GM12872 (cell line): Measurements from ENCODE around the gene CPT1B.

Experiments used
- CTCF ChIP-seq: IDR thresholded peaks from 3 replicates; pipeline ENCODE4 v1.5.1; 2011; ENCODE audit warnings: low read depth, mild to moderate bottlenecking, low read length, moderate library complexity; ENCODE audit not compliant: insufficient read depth

CPT1B gene

GRCh38 chr22:50531546-50531961 is 46.7 kb downstream of the CPT1B start:
- TF ChIP-seq CTCF: no peak

DNA sequence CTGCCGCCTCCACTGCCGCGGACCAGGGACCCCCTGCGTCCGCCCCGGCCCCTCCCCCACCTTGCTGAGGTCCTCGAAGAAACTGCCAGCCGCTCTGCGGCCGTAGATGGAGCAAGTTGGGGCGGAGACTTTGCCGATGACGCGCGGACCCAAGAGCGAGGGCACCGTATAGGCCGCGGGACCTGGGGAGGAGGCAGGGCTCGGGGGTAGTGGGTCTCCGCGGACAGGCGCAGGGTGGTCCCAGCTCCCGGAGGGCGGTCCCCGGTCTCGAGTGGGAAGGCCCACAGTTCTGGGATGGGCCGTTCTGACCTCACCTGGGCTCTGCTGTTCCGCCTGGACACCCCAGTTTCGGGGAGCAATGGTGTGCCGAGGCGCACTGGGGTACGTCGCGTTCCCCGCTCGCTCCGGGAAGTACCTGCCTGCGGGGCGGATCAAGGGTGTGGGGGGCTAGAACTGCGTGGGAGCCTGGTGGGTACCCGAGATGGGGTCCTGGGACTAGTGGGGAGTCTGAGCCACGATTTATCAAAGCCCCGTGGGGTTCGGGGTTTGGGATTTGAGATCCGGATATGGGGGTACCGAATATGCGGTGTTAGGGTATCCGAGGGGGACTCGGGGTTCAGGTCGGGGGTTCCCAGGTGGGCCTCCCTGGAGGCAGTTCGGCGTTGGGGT is 47.2 kb downstream of the CPT1B start:
- TF ChIP-seq CTCF: no peak

DNA sequence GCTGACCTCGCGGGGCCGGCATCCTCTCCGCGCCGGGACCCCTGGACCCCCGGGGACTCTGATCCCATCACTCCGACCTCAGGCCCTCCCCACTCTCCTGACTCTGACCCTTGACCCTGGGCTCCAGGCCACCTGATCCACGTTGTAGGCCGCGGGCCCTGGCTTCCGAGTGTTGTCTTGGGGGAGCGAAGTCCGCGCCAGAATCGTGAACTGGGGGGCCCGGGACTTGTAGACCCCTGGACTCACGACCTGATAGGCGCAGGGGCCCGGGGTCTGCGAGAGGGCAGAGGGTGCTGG is 47.7 kb downstream of the CPT1B start:
- no peak for TF ChIP-seq CTCF

GRCh38 chr22:50529897-50530579 is 48.2 kb downstream of the CPT1B start, which contains the start of gene TYMP:
TSS of gene TYMP (minus strand) at chr22:50530012. CDS start at chr22:50529709, 303 bp downstream.
- TF ChIP-seq CTCF: no peak

DNA sequence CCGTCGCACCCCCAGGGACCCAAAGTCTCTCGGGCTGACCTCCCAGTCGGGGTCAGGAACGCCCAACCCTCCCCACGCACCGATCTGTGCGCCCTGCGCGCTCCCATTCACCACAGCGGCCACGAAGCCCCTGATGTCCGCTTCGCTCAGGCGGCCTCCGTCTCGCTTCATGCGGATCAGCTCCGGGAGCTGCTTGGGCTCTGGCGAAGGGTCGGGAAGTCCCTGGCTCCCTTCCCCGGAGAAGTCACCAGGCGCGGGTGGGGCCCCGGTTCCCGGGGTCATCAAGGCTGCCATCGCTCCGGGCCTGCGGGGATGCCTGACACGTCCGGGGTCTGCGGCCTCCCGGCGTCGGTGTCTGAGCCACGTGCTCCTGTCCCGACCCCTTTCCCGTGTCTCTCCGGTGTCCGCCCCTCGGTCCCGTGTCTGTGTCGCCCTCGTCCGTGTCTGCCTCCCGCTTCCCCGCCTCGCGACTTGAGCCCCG is 48.8 kb downstream of the CPT1B start:
- TF ChIP-seq CTCF: no peak

DNA sequence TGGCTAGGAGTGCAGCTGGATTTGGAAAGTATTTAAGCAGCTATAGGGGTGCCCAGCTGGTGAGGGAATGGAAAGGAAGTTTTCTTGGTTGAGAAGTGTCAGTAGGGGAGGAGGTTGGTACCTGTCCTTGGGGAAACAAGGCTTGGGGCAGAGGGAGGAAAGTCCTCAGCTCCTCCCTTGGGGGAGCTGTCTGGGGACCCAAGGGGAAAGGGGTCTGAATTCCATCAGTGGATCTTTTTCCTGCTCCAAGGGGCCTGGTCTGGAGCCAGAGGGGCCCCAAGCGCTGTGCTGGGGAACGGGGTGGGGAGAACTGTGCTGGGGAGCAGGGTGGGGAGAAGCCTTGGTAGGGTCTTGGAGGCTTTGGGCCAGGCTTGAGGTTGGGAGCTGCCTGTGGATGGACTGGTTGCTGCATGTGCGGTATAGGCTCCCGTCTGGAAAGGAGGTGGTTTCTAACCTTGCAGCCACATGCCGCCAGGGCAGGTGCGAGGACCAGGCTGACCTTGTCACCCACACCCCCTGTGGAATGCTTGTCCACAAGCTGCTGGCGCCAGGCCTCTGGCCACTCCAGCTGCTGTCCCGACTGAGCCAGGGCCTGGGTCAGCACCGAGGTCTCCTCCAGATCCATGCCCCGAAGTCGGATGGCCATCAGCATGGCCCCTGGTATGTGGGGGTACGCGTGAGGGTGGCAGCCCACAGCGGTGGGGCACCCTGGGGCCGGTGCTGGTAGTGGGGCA is 49.4 kb downstream of the CPT1B start:
- no peak for TF ChIP-seq CTCF

DNA sequence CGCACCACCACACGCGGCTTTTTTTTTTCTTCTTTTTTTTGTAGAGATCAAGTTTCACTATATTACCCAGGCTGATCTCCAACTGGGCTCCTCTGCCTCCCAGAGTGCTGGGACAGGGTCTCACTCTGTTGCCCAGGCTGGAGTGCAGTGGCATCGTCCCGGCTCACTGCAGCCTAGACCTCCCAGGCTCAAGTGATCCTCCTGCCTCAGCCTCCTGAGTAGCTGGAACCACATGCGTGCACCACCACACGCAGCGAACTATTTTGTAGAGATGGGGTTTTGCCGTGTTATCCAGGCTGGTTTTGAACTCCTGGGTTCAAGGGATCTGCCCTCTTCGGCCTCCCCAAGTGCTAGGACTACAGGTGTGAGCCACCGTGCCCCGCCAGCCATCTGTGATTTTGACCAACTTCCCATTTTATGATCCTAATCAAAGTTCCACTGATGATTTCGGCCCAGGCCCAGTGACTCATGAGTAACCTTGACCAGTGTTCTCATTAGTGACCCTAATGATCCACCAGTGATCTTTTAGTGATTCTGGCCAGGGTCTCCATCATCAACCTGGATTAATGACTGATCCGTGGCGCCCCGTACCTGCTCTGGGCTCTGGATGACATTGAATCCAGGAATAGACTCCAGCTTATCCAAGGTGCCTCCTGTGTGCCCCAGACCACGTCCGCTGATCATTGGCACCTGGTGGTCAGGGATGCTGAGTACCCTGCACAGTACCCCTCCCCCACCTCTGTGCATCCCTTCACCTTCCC is 50.1 kb downstream of the CPT1B start:
- TF ChIP-seq CTCF: no peak
